ENCODE measurements around the gene ARID1B.

GRCh38 chr6:156851454-156851921 lies 74.3 kb downstream of the ARID1B start:
- TF ChIP-seq CTCF (IDR thresholded peaks at IDR 0.05 in 2 of 3, conservative IDR thresholded peaks at IDR 0.05 in 1 of 3; ENCODE audit: borderline replicate concordance in 1 of 3, insufficient read depth in 1 of 3, low read depth in 2 of 3, low read length in 2 of 3) (no peak), POLR2A (IDR thresholded peaks at IDR 0.05; ENCODE audit: borderline replicate concordance, extremely low read depth, insufficient read depth, insufficient read length) (no peak), YY1 (IDR thresholded peaks at IDR 0.05; ENCODE audit: extremely low read depth, insufficient replicate concordance, low read depth, low read length) (no peak), ZBTB33 (IDR thresholded peaks at IDR 0.05; ENCODE audit: extremely low read depth, insufficient replicate concordance, low read length) (no peak), EZH2 (IDR thresholded peaks at IDR 0.05) (no peak)
